ENCODE measurements around the gene MINDY1.

The MINDY1 gene

GRCh38 chr1:151001602-151002001, 5.1 kb downstream of the MINDY1 start:
- in situ Hi-C loops (cut with MboI; ENCODE audit: low pct_unique_long_range_greater_than_20kb, low sequenced_read_pairs, unreplicated experiment), result no loop called here
- no peak for TF ChIP-seq CTCF (IDR thresholded peaks at IDR 0.05; ENCODE audit: extremely low read depth, insufficient read depth, missing control alignments)
- DNase-seq (ENCODE audit: low spot score), result no peak

- DNase-seq (ENCODE audit: low spot score), result no peak
- no peak for TF ChIP-seq CTCF (IDR thresholded peaks at IDR 0.05; ENCODE audit: extremely low read depth, insufficient read depth, missing control alignments)
- in situ Hi-C loops (cut with MboI; ENCODE audit: low pct_unique_long_range_greater_than_20kb, low sequenced_read_pairs, unreplicated experiment), result no loop called here
Observed at GRCh38 chr1:151000408-151000807, 6.3 kb downstream of the MINDY1 start.

GRCh38 chr1:150999926-151000325, 6.8 kb downstream of the MINDY1 start:
- no peak for TF ChIP-seq CTCF (IDR thresholded peaks at IDR 0.05; ENCODE audit: extremely low read depth, insufficient read depth, missing control alignments)
- no peak for DNase-seq (ENCODE audit: low spot score)
- in situ Hi-C loops (cut with MboI; ENCODE audit: low pct_unique_long_range_greater_than_20kb, low sequenced_read_pairs, unreplicated experiment), result no loop called here

- in situ Hi-C loops (cut with MboI; ENCODE audit: low pct_unique_long_range_greater_than_20kb, low sequenced_read_pairs, unreplicated experiment), result no loop called here
- DNase-seq (ENCODE audit: low spot score), result no peak
- TF ChIP-seq CTCF (IDR thresholded peaks at IDR 0.05; ENCODE audit: extremely low read depth, insufficient read depth, missing control alignments), result no peak
Observed at GRCh38 chr1:150999051-150999674, 7.5 kb downstream of the MINDY1 start.

GRCh38 chr1:150997949-150998348, 8.8 kb downstream of the MINDY1 start:
- no peak for DNase-seq (ENCODE audit: low spot score)
- in situ Hi-C loops (cut with MboI; ENCODE audit: low pct_unique_long_range_greater_than_20kb, low sequenced_read_pairs, unreplicated experiment), result no loop called here
- no peak for TF ChIP-seq CTCF (IDR thresholded peaks at IDR 0.05; ENCODE audit: extremely low read depth, insufficient read depth, missing control alignments)

- in situ Hi-C loops (cut with MboI; ENCODE audit: low pct_unique_long_range_greater_than_20kb, low sequenced_read_pairs, unreplicated experiment), result no loop called here
- no peak for DNase-seq (ENCODE audit: low spot score)
- TF ChIP-seq CTCF (IDR thresholded peaks at IDR 0.05; ENCODE audit: extremely low read depth, insufficient read depth, missing control alignments), result no peak
Observed at GRCh38 chr1:150997126-150997872, 9.4 kb downstream of the MINDY1 start.
